ENCODE measurements around the gene MDM1. TPM values are rescaled to one million over a fixed set of nuclear protein-coding genes. Genes with fewer than 3 reads are reported as not detected.
A peak's percentile ranks its signal among the peaks of the same experiment; 100 is the strongest.

The MDM1 gene
- total RNA-seq, 1 experiment from 2014 or later: 8.7 TPM

- no peak for DNase-seq (ENCODE audit: low read depth)
These were observed 59.4 kb downstream of the MDM1 start for GRCh38 chr12:68272732-68273131.

- no peak for DNase-seq (ENCODE audit: low read depth)
These were observed 60.8 kb downstream of the MDM1 start for GRCh38 chr12:68271346-68271745.

- DNase-seq (ENCODE audit: low read depth): no peak
These were observed 61.8 kb downstream of the MDM1 start for GRCh38 chr12:68270358-68270757.

- DNase-seq (ENCODE audit: low read depth): no peak
These were observed 62.4 kb downstream of the MDM1 start for GRCh38 chr12:68269779-68270178.

- DNase-seq (ENCODE audit: low read depth): no peak
These were observed 63.2 kb downstream of the MDM1 start for GRCh38 chr12:68268967-68269366.

- no peak for DNase-seq (ENCODE audit: low read depth)
These were observed 64.2 kb downstream of the MDM1 start for GRCh38 chr12:68267892-68268396.

- no peak for DNase-seq (ENCODE audit: low read depth)
These were observed 67.3 kb downstream of the MDM1 start for GRCh38 chr12:68264857-68265256.

- DNase-seq (ENCODE audit: low read depth): no peak
These were observed 67.9 kb downstream of the MDM1 start for GRCh38 chr12:68264158-68264855.

GRCh38 chr12:68263366-68263765 lies 68.8 kb downstream of the MDM1 start:
- DNase-seq (ENCODE audit: low read depth): no peak

- DNase-seq (ENCODE audit: low read depth): no peak
These were observed 70.3 kb downstream of the MDM1 start for GRCh38 chr12:68261896-68262295.

- no peak for DNase-seq (ENCODE audit: low read depth)
These were observed 72.0 kb downstream of the MDM1 start for GRCh38 chr12:68260153-68260552.

GRCh38 chr12:68259318-68259940 lies 72.7 kb downstream of the MDM1 start:
- DNase-seq (ENCODE audit: low read depth): peak; percentile 20

- DNase-seq (ENCODE audit: low read depth): no peak
These were observed 78.7 kb downstream of the MDM1 start, which contains the start of gene IL22 for GRCh38 chr12:68253504-68253903. Gene IL22, minus strand, starts transcription at chr12:68253604. Its CDS starts 156 bp downstream, at chr12:68253448.

- no peak for DNase-seq (ENCODE audit: low read depth)
These were observed 80.1 kb downstream of the MDM1 start for GRCh38 chr12:68252077-68252476.

- DNase-seq (ENCODE audit: low read depth): no peak
These were observed 81.7 kb downstream of the MDM1 start for GRCh38 chr12:68250454-68250853.

- DNase-seq (ENCODE audit: low read depth): no peak
These were observed 84.4 kb downstream of the MDM1 start for GRCh38 chr12:68247785-68248184.

- DNase-seq (ENCODE audit: low read depth): no peak
These were observed 85.8 kb downstream of the MDM1 start for GRCh38 chr12:68246350-68246749.

- no peak for DNase-seq (ENCODE audit: low read depth)
These were observed 86.8 kb downstream of the MDM1 start for GRCh38 chr12:68245180-68246021.

All from RPMI7951 (cell line).